ENCODE measurements around the gene NKIRAS1.

DNA sequence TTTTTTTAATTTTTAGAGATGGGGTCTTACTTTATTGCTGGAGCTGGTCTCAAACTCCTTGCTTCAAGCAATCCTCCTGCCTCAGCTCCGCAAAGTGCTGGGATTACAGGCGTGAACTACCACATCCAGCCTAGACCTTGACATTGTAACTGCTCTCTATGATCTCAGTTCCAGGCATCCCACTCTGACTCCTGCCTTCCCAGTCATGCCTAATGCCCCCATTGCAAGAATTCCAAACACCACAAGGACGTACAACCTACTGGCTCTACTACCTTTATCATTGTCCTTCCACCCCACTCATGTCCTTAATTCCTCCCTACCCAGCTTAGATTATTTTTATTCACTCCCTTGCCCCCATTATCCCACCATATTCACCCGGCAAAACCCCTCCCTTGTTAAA is 21.6 kb downstream of the NKIRAS1 start:
- TF ChIP-seq, protein P1, sequence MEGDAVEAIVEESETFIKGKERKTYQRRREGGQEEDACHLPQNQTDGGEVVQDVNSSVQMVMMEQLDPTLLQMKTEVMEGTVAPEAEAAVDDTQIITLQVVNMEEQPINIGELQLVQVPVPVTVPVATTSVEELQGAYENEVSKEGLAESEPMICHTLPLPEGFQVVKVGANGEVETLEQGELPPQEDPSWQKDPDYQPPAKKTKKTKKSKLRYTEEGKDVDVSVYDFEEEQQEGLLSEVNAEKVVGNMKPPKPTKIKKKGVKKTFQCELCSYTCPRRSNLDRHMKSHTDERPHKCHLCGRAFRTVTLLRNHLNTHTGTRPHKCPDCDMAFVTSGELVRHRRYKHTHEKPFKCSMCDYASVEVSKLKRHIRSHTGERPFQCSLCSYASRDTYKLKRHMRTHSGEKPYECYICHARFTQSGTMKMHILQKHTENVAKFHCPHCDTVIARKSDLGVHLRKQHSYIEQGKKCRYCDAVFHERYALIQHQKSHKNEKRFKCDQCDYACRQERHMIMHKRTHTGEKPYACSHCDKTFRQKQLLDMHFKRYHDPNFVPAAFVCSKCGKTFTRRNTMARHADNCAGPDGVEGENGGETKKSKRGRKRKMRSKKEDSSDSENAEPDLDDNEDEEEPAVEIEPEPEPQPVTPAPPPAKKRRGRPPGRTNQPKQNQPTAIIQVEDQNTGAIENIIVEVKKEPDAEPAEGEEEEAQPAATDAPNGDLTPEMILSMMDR (tag by site-specific recombination; IDR thresholded peaks at IDR 0.05), result no peak
- TF ChIP-seq, protein P2, sequence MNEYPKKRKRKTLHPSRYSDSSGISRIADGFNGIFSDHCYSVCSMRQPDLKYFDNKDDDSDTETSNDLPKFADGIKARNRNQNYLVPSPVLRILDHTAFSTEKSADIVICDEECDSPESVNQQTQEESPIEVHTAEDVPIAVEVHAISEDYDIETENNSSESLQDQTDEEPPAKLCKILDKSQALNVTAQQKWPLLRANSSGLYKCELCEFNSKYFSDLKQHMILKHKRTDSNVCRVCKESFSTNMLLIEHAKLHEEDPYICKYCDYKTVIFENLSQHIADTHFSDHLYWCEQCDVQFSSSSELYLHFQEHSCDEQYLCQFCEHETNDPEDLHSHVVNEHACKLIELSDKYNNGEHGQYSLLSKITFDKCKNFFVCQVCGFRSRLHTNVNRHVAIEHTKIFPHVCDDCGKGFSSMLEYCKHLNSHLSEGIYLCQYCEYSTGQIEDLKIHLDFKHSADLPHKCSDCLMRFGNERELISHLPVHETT (tag by site-specific recombination; IDR thresholded peaks at IDR 0.05), result no peak
- TF ChIP-seq ZNF24 (tag by site-specific recombination; IDR thresholded peaks at IDR 0.05) (no peak), ZNF514 (tag by site-specific recombination; IDR thresholded peaks at IDR 0.05) (no peak), SP2 (tag by site-specific recombination; IDR thresholded peaks at IDR 0.05) (no peak), ZNF549 (tag by site-specific recombination; IDR thresholded peaks at IDR 0.05) (no peak), ZNF23 (tag by site-specific recombination; IDR thresholded peaks at IDR 0.05; ENCODE audit: borderline replicate concordance) (no peak), ZNF133 (tag by site-specific recombination; IDR thresholded peaks at IDR 0.05) (no peak), ZNF132 (tag by site-specific recombination; IDR thresholded peaks at IDR 0.05; ENCODE audit: borderline replicate concordance) (no peak), ZFP41 (tag by site-specific recombination; IDR thresholded peaks at IDR 0.05; ENCODE audit: borderline replicate concordance) (no peak), BCL11B (tag by site-specific recombination; IDR thresholded peaks at IDR 0.05; ENCODE audit: low read depth) (no peak)
- TF ChIP-seq, protein P3, sequence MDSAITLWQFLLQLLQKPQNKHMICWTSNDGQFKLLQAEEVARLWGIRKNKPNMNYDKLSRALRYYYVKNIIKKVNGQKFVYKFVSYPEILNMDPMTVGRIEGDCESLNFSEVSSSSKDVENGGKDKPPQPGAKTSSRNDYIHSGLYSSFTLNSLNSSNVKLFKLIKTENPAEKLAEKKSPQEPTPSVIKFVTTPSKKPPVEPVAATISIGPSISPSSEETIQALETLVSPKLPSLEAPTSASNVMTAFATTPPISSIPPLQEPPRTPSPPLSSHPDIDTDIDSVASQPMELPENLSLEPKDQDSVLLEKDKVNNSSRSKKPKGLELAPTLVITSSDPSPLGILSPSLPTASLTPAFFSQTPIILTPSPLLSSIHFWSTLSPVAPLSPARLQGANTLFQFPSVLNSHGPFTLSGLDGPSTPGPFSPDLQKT (IDR thresholded peaks at IDR 0.05; ENCODE audit: borderline replicate concordance, low read depth, low read length), result no peak
- TF ChIP-seq, protein P4, sequence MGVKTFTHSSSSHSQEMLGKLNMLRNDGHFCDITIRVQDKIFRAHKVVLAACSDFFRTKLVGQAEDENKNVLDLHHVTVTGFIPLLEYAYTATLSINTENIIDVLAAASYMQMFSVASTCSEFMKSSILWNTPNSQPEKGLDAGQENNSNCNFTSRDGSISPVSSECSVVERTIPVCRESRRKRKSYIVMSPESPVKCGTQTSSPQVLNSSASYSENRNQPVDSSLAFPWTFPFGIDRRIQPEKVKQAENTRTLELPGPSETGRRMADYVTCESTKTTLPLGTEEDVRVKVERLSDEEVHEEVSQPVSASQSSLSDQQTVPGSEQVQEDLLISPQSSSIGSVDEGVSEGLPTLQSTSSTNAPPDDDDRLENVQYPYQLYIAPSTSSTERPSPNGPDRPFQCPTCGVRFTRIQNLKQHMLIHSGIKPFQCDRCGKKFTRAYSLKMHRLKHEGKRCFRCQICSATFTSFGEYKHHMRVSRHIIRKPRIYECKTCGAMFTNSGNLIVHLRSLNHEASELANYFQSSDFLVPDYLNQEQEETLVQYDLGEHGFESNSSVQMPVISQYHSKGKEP (tag by site-specific recombination; IDR thresholded peaks at IDR 0.05), result no peak
- TF ChIP-seq, protein P5, sequence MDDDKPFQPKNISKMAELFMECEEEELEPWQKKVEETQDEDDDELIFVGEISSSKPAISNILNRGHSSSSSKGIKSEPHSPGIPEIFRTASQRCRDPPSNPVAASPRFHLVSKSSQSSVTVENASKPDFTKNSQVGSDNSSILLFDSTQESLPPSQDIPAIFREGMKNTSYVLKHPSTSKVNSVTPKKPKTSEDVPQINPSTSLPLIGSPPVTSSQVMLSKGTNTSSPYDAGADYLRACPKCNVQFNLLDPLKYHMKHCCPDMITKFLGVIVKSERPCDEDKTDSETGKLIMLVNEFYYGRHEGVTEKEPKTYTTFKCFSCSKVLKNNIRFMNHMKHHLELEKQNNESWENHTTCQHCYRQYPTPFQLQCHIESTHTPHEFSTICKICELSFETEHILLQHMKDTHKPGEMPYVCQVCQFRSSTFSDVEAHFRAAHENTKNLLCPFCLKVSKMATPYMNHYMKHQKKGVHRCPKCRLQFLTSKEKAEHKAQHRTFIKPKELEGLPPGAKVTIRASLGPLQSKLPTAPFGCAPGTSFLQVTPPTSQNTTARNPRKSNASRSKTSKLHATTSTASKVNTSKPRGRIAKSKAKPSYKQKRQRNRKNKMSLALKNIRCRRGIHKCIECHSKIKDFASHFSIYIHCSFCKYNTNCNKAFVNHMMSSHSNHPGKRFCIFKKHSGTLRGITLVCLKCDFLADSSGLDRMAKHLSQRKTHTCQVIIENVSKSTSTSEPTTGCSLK (tag by site-specific recombination; IDR thresholded peaks at IDR 0.05), result no peak
